Epithelial cell of proximal tubule (primary cell): ENCODE data around the gene CD38. TPM values are rescaled to one million over a fixed set of nuclear protein-coding genes. Genes with fewer than 3 reads are reported as not detected.

ENCODE experiments used
- DNase-seq: peaks from one replicate; pipeline ENCODE4 v3.0.0-alpha.2; 2011; ENCODE audit warnings: low read depth
- H3K4me3 ChIP-seq: 2 replicates; pipeline ENCODE4 v1.5.1; 2011; ENCODE audit warnings: low read depth, mild to moderate bottlenecking, low read length
- CTCF ChIP-seq: conservative IDR thresholded peaks from 2 replicates; pipeline ENCODE4 v1.5.1; 2012; ENCODE audit warnings: low read depth, mild to moderate bottlenecking, low read length
- total RNA-seq: library from RNA; depleted of rRNA; stranded (reverse); fragments of >200 nt; gene quantifications from 2 replicates; pipeline ENCODE4 v1.2.3, GENCODE V29; 2015

CD38 gene
- total RNA-seq, 1 donor from 2014 or later: not detected

GRCh38 chr4:15776871-15777648 is 1.1 kb upstream of the CD38 start:
- no peak overlapping the region for H3K4me3 ChIP-seq
- DNase-seq: no peak
- no peak for TF ChIP-seq CTCF

GRCh38 chr4:15777697-15778288 is 335 bp upstream of the CD38 start:
- H3K4me3 ChIP-seq: no peak overlapping the region
- no peak for DNase-seq
- TF ChIP-seq CTCF: no peak

GRCh38 chr4:15779306-15779705 is 1.2 kb downstream of the CD38 start:
- peak; percentile 37 for DNase-seq

GRCh38 chr4:15779809-15780208 is 1.7 kb downstream of the CD38 start:
- peak overlapping the region; percentile 51 for H3K4me3 ChIP-seq

More at GRCh38 chr4:15779306-15779705, 1.2 kb downstream of the CD38 start:
- peak; percentile 52 for TF ChIP-seq CTCF
- peak overlapping the region; percentile 51 for H3K4me3 ChIP-seq

GRCh38 chr4:15781427-15782095 is 3.4 kb downstream of the CD38 start:
- no peak for DNase-seq
- TF ChIP-seq CTCF: no peak
- no peak overlapping the region for H3K4me3 ChIP-seq

More at GRCh38 chr4:15779809-15780208, 1.7 kb downstream of the CD38 start:
- TF ChIP-seq CTCF: no peak
- no peak for DNase-seq

GRCh38 chr4:15783676-15784075 is 5.5 kb downstream of the CD38 start:
- TF ChIP-seq CTCF: no peak
- no peak overlapping the region for H3K4me3 ChIP-seq
- DNase-seq: no peak
